GM18873 (cell line): ENCODE measurements around the gene CSAD.
A peak's percentile ranks its signal among the peaks of the same experiment; 100 is the strongest.
"Not testable (repeated sequence)": the region's sequence is repeated elsewhere in the genome, so short reads cannot be mapped to it uniquely, and the experiment has no call there.

Experiments used
- ATAC-seq: cut with Tn5 transposase; IDR thresholded peaks from one replicate; pipeline ENCODE4 v1.9.1; 2021; ENCODE audit warnings: mild to moderate bottlenecking, moderate library complexity, moderate number of reproducible peaks; ENCODE audit not compliant: unreplicated experiment, low FRiP score

CSAD gene

DNA sequence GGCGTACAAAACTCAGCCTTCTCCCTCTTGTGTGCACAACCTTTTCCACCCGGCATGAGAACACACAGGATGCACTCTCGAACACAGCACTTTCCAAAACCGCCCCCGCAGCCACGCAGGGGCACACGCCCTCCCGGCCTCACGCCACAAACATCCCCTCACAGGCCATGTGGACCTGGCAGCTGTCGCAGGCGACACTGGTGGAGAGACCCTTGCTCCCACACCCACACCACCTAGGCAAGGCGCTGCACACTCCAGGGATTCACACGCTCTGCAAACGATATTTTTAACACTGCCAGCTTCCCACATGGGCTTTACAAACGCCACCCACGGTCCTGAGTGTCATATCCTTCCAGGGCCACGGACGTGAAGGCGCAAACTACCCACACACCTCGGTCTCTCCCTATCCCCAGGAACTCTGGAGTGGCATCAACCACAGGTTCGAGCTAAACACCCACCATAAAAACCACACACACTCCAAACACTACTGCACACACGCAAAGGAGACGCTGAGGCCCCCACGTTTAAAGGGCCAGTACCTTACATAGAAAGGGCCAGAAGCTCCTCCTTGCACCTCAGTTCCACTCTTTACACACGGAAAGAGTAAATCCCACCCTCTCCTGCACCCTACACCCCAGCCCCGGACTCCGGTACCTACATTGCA, 38.7 kb upstream of the CSAD start:
- ATAC-seq, result no peak

DNA sequence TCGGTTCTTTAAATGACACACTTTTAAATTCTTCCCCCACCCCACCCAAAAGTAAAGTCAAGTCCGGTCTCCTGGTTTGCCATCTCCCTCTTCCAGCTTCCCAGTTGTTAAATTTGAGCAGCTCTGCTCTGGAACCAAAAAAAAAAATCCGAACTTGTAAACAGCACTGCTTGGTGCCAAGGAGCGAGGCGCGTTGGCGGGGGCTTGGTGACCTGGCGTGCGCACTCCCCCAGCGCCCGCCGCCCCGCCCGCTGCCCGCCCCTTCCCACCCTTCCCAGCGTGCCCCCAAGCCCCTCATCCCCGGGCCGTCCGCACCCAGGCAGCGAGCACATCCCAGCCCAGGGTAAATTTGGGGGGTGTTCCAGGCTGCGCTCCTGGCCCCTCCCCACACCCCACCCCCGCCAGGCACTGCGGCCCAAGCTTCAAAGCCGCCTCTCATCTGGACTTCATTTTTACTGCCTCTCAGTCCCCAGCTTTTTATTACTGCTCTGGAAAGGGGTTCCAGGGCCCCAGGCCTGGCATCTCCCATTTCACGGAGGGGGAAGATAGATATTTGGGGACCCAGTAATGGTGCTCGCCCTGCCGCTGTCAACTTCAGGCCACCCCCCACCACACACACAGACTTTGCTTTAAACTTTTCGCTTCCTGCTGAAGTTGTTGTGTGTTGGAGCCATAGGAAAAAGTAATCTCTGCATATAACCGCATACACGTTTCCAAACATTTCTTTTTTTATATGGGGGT, 38.0 kb upstream of the CSAD start:
- ATAC-seq, result no peak

DNA sequence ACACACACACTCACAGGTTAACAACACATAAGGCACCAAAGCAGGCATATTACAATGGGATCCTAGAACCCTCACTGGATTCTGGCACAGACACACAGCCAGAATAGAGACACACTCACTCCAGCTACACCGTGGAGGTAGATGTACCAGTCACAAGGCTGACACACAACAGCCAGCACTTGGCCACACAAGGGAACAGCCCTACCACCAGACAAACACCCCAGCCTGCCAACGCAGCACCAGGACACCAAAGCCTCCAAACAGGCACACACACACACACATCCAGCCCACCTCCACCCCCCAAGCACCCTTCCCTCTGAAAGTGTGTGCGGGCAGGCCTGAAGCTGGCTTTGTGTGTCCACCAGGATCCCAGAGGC, 37.2 kb upstream of the CSAD start:
- ATAC-seq, result no peak

GRCh38 chr12:53217051-53217930, 36.6 kb upstream of the CSAD start:
- ATAC-seq, result no peak

DNA sequence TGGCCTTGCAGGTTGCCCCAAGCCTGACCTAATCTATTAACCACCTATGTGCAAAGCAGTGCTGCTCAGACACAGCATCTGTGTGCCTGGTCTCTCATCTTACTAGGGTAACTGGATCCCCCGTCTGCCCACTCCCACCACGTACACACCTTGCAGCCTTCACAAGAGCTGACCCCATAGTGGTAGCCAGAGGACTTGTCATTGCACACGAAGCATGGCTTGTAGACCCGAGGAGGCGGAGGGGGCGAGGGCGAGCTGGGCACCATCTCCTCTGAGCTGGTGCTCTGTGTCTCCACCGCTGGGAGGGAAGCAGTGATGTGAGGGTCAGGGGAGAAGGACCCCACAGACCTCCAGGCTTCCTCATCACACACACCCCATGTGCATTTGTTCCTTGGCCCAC, 34.8 kb upstream of the CSAD start:
- no peak for ATAC-seq

GRCh38 chr12:53214687-53215455, 34.1 kb upstream of the CSAD start:
- no peak for ATAC-seq

DNA sequence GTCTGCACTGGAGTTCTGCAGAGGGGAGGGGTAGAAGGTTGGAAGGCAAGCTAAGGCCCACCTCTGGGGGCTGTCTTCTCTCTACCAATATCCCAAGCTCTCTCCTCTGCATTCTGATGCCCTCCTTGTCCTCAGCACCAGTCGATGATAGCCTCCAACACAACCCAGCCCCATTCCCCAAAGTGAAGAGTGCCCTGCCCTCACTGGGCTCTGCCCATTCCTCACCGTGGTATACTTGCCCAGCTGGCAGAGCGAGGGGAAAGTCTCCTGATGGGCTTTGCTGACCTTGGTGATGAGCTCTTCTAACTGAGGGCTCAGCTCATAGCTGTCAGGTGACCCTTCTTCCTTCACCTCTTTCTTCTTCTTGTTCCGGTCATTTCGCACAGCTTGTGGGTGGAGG, 33.5 kb upstream of the CSAD start:
- no peak for ATAC-seq

GRCh38 chr12:53213348-53213747, 32.6 kb upstream of the CSAD start:
- ATAC-seq, result peak; percentile 39

GRCh38 chr12:53212931-53213330, 32.2 kb upstream of the CSAD start:
- ATAC-seq, result no peak

DNA sequence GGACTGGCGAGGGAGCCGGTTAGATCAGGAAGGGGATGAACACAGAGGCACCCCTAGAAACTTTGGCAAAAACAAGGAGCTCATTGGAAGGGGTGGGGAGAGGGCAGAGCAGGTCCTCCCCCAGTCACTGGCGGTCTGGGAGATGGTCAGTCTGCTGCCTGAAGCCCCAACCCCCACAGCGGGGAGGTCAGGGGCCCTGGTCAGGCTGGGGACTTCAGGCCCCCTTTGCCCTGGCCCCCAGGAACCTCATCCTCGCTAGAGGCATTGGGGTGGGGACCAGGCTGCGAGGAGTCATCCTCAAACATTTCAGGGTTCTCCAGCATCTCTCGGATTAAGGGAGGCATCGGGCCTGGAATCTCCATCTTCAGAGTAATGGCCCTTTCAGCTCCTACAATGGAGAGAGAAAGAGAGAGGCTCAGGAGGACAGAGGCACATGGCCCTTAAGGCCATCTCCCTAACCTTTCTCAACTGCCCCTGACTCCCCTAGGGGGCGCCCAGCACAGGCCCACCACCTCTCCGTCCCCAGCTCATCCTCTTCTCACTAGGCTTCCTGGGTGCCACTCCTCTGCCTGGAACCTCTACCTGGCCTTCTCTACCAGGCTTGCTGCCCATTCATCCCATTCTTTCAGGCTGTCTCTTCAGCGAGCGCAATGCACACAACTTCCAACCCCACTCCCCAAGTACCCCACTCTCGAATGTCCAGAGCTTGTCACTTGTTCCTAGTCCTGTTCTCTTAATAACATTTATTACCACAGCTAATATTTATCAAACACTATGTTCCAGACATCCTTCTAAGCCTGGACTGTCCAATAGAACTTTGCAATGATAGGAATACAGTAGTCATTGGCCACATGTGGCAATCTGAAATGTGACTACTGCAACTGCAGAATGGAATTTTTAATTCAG, 31.0 kb upstream of the CSAD start:
- ATAC-seq, result no peak

- no peak for ATAC-seq
Observed at GRCh38 chr12:53210843-53211242, 30.1 kb upstream of the CSAD start.

DNA sequence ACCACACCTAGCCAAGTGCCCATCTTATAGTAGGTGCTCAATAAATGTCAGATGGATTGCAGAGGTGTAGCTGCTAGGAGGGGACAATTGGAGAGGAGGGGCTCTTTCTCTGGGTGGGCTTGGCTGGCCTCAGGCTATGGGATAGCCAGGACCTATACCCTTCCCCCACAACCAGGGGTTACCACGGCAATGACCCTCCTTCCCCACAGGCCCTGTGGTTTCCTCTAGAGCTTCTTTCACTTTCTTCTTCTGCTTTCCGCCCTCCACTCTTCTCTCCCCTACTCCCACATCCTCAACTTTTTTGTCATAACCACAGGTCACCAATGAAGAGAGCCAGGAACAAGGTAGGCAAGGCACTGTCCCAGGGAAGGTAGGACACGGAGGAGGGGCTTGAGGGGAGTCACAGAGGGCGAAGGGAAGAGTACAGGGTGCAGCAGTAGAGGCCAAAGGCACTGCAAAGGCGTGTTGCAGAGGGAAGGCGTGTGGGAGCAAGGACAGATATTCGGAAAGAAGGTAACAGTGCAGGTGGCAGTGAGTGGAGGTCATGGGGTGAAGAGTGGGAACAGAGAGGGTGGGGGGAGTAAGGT, 28.2 kb upstream of the CSAD start:
- no peak for ATAC-seq

DNA sequence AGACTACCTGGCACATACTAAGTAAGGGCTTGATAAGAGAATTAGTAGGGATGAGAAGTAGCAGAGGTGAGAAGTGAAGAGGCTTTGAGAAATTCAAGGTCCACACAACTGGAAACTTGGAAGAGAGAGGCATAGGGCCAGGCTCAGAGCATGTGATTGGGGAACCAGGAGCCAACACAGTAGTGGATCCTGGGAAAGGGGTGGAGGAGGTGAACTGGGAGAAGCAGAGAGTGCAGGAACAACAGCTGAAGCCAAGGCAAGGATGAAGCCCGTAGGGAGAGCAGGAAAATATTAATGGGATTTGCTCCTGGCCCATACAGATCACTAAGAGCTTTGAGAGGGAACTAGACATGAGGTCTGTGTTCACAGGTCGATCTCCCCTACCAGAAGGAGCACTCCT, 27.7 kb upstream of the CSAD start:
- ATAC-seq, result no peak

DNA sequence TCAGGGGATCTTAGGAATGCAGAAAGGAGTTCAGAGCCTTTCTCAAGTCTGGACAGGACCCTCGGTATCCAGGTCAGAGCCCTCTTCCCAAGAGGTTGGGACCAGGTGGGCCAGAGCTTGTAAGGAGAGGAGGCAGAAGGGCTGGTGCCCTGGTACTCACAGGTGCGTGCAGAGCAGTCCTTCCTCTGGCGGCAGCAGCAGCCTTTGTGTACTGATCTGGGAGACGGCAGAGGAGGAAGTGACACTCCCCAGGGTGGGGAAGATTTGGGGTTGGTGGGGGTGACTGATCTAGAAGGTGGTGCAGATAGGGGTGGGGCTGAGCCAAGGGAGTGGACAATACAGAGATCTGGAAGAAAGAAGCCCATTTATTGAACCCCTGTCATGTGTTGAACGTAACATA, 26.3 kb upstream of the CSAD start, which contains the start of gene ITGB7:
ITGB7 (minus strand) TSS at position 210 of the 400 bp plus-strand sequence. CDS start 6,808 bp downstream, outside the sequence.
- ATAC-seq, result no peak

DNA sequence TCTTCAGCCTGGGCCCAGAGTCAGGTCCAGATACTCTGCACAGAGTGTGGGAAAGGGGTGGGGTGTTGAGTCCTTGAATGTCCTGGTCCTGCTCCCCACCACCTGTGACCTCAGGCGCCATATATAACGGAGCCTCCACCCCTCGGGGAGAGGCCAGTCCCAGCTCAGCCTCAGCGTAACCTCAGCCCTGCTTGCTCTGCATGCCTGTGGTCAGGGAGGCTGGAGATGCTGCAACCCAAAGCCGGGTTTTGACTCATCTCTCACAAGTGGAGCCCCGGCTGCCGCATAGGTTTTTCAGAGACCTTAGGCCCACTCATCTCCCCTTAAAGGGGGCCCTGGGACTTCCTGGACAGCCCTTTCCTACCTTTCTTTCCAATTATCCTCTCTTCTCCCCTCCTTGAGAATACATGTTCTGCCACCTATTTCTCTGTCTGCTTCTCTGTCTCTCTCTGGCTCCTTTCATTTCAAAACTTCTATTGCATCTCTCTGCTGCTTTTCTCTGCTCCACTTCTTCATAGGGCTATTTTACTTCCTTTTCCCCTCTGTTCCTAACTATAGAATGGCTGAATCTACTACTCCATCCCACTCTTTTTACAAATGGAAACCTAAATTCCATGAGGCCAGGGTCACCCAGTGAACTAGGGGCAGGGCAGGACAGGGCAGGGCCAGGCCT, 25.2 kb upstream of the CSAD start:
- ATAC-seq, result peak; percentile 55

DNA sequence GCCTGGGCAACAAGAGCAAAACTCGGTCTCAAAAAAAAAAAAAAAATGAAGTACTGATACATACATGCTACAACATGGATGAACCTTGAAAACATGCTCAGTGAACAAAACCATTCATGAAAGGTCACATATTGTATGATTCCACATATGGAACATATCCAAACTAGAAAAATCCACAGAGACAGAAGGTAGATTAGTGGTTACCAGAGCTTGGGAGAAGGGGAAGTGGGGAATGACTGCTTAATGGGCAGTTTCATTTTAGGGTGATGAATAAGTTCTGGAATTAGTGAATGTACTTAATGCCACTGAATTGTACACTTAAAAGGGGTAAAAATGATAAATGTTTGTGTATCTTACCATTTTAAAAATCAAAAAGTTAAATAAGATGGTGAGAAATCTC, 23.6 kb upstream of the CSAD start:
- ATAC-seq, result no peak

DNA sequence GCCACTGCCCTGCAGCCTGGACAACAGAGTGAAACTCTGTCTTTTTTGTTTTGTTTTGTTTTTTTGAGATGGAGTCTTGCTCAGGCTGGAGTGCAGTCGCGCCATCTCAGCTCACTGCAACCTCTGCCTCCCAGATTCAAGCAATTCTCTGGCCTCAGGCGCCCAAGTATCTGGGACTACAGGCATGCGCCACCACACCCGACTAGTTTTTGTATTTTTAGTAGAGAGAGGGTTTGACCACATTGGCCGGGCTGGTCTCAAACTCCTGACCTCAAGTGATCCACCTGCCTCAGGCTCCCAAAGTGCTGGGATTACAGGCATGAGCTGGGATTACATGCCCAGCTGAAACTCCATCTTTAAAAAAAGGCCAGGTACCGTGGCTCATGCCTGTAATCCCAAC, 21.6 kb upstream of the CSAD start:
- not testable (repeated sequence) for ATAC-seq

DNA sequence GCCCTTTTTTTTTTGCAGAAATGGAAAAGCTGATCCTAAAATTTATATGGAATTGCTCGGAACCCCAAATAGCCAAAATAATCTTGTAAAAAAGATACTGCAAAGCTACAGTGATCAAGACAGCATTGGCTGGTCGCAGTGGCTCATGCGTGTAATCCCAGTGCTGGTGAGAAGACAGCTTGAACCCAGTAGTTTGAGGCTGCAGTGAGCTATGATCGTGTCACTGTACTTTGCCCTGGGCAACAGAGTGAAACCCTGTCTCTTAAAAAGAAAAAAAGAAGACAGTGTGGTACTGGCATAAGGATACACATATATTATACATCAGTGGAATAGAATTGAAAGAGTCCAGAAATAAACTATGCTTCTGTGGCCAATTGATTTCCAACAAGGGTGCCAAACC, 20.9 kb upstream of the CSAD start:
- ATAC-seq, result no peak

- ATAC-seq, result no peak
Observed at GRCh38 chr12:53201177-53201541, 20.4 kb upstream of the CSAD start.
